ENCODE data around the gene NDE1.
"Not testable (repeated sequence)": the region's sequence is repeated elsewhere in the genome, so short reads cannot be mapped to it uniquely, and the experiment has no call there.

The NDE1 gene

DNA sequence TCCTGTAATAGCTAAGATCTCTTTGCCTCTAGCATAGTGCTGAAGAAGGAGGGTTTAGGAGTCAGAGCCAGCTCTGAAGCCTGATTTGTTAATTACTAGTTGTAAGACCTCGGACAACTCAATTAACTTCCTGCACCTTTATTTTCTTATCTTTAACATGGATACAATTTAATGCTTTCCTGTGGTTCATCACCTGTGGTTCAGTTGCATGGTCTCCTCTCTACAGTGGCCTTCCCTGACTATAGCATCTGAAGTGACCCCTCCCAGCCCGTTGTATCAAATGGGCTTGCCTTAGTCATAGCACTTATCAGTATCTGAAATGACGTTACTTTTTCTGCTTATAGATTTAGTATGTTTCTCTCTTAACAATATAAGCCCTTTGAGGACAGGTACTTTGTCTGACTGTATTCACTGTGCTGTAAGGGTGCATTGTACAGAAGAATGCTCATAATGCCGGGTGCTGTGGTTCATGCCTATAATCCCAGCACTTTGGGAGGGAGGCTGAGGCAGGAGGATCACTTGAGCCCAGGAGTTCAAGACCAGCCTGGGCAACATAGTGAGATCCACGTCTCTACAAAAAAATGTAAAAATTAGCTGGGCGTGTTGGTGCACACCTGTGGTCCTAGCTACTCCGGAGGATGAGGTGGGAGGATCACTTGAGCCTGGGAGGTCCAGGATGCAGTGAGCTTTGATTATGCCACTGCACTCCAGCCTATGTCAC lies 2.6 kb upstream of the NDE1 start:
- H3K27me3 ChIP-seq (ENCODE audit: insufficient read depth, low read length), result no peaks in the 10 kb centered on the region
- H3K9me3 ChIP-seq (ENCODE audit: low read length), result no peaks in the 10 kb centered on the region
- H3K4me1 ChIP-seq (ENCODE audit: insufficient read depth, low read length, severe bottlenecking), result peaks cover 33% of the 10 kb centered on the region
- no peak overlapping the region for H3K4me2 ChIP-seq (ENCODE audit: low read length)
- H3K9me2 ChIP-seq (ENCODE audit: low read depth, low read length), result no peaks in the 10 kb centered on the region
- no peak overlapping the region for H3K9ac ChIP-seq (ENCODE audit: low read length)
- H3K36me3 ChIP-seq (ENCODE audit: insufficient read depth, low read length), result peaks cover 7% of the 10 kb centered on the region; the same call in 1 of the 2 replicates
- no peak overlapping the region for H3K4me3 ChIP-seq (ENCODE audit: low read depth, low read length, poor library complexity, severe bottlenecking)
- TF ChIP-seq, protein P1, sequence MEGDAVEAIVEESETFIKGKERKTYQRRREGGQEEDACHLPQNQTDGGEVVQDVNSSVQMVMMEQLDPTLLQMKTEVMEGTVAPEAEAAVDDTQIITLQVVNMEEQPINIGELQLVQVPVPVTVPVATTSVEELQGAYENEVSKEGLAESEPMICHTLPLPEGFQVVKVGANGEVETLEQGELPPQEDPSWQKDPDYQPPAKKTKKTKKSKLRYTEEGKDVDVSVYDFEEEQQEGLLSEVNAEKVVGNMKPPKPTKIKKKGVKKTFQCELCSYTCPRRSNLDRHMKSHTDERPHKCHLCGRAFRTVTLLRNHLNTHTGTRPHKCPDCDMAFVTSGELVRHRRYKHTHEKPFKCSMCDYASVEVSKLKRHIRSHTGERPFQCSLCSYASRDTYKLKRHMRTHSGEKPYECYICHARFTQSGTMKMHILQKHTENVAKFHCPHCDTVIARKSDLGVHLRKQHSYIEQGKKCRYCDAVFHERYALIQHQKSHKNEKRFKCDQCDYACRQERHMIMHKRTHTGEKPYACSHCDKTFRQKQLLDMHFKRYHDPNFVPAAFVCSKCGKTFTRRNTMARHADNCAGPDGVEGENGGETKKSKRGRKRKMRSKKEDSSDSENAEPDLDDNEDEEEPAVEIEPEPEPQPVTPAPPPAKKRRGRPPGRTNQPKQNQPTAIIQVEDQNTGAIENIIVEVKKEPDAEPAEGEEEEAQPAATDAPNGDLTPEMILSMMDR (IDR thresholded peaks at IDR 0.05; ENCODE audit: low read length), result no peak
- TF ChIP-seq EZH2 (IDR thresholded peaks at IDR 0.05; ENCODE audit: borderline replicate concordance, low read length), result no peak
- H3K79me2 ChIP-seq (ENCODE audit: insufficient read depth, low read length), result peaks cover 22% of the 10 kb centered on the region
- H3F3A ChIP-seq (ENCODE audit: insufficient read depth, low read length), result no peaks in the 10 kb centered on the region
- no peak overlapping the region for H2AFZ ChIP-seq (ENCODE audit: low read length)
- H4K20me1 ChIP-seq (ENCODE audit: insufficient read depth, low read length), result no peaks in the 10 kb centered on the region
- H3K27ac ChIP-seq (ENCODE audit: low read depth, low read length, poor library complexity, severe bottlenecking), result no peak overlapping the region

DNA sequence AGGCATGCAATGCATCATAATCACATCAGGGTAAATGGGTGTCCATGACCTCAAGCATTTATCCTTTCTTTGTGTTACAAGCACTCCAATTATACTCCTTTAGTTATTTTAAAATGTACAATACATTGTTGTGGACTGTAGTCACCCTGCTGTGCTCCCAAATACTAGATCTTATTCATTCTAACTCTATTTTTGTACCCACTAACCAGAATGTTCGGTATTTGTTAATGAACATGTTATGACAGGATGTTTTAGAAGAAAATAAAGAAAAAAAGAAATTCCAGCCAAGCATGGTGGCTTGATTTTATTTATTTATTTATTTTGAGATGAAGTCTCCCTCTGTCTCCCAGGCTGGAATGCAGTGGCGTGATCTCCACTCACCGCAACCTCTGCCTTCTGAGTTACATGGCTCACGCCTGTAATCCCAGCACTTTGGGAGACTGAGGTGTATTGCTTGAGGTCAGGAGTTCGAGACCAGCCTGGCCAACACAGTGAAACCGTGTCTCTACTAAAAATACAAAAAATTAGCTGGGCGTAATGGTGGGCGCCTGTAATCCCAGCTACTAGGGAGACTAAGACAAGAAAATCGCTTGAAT lies 1.8 kb upstream of the NDE1 start:
- peaks cover 15% of the 10 kb centered on the region for H3K36me3 ChIP-seq (ENCODE audit: insufficient read depth, low read length)
- no peak overlapping the region for H3K4me2 ChIP-seq (ENCODE audit: low read length)
- H3K27me3 ChIP-seq (ENCODE audit: insufficient read depth, low read length), result no peaks in the 10 kb centered on the region
- no peak for TF ChIP-seq EZH2 (IDR thresholded peaks at IDR 0.05; ENCODE audit: borderline replicate concordance, low read length)
- TF ChIP-seq, protein P1 (IDR thresholded peaks at IDR 0.05; ENCODE audit: low read length), result no peak
- H3K79me2 ChIP-seq (ENCODE audit: insufficient read depth, low read length), result peaks cover 30% of the 10 kb centered on the region
- peaks cover 41% of the 10 kb centered on the region for H3K4me1 ChIP-seq (ENCODE audit: insufficient read depth, low read length, severe bottlenecking)
- H3F3A ChIP-seq (ENCODE audit: insufficient read depth, low read length), result no peaks in the 10 kb centered on the region
- H3K4me3 ChIP-seq (ENCODE audit: low read depth, low read length, poor library complexity, severe bottlenecking), result no peak overlapping the region
- no peak overlapping the region for H2AFZ ChIP-seq (ENCODE audit: low read length)
- no peaks in the 10 kb centered on the region for H4K20me1 ChIP-seq (ENCODE audit: insufficient read depth, low read length)
- H3K9me3 ChIP-seq (ENCODE audit: low read length), result no peaks in the 10 kb centered on the region
- H3K9ac ChIP-seq (ENCODE audit: low read length), result no peak overlapping the region
- no peak overlapping the region for H3K27ac ChIP-seq (ENCODE audit: low read depth, low read length, poor library complexity, severe bottlenecking)
- H3K9me2 ChIP-seq (ENCODE audit: low read depth, low read length), result no peaks in the 10 kb centered on the region

DNA sequence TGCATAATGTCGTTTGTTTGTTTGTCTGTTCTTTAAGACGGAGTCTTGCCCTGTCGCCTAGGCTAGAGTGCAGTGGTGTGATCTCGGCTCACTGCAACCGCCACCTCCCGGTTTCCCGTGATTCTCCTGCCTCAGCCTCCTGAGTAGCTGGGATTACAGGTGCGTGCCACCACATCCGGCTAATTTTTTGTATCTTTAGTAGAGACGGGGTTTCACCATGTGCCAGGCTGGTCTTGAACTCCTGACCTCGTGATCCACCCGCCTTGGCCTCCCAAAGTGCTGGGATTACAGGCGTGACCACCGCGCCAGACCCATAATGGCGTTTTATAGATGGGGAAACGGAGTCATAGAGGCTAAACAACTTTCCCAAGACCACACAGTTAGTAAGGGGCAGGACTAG lies 734 bp upstream of the NDE1 start:
- not testable (repeated sequence) for H3K27me3 ChIP-seq (ENCODE audit: insufficient read depth, low read length); H3F3A ChIP-seq (ENCODE audit: insufficient read depth, low read length); H2AFZ ChIP-seq (ENCODE audit: low read length); H4K20me1 ChIP-seq (ENCODE audit: insufficient read depth, low read length); H3K9me2 ChIP-seq (ENCODE audit: low read depth, low read length); H3K9me3 ChIP-seq (ENCODE audit: low read length)
- H3K4me3 ChIP-seq (ENCODE audit: low read depth, low read length, poor library complexity, severe bottlenecking), result peak overlapping the region; percentile 79
- peak overlapping the region; percentile 50 for H3K27ac ChIP-seq (ENCODE audit: low read depth, low read length, poor library complexity, severe bottlenecking)
- H3K79me2 ChIP-seq (ENCODE audit: insufficient read depth, low read length), result peaks cover 40% of the 10 kb centered on the region
- H3K4me2 ChIP-seq (ENCODE audit: low read length), result peak overlapping the region; percentile 80
- H3K4me1 ChIP-seq (ENCODE audit: insufficient read depth, low read length, severe bottlenecking), result peaks cover 39% of the 10 kb centered on the region
- H3K9ac ChIP-seq (ENCODE audit: low read length), result peak overlapping the region; percentile 77
- H3K36me3 ChIP-seq (ENCODE audit: insufficient read depth, low read length), result peaks cover 23% of the 10 kb centered on the region

DNA sequence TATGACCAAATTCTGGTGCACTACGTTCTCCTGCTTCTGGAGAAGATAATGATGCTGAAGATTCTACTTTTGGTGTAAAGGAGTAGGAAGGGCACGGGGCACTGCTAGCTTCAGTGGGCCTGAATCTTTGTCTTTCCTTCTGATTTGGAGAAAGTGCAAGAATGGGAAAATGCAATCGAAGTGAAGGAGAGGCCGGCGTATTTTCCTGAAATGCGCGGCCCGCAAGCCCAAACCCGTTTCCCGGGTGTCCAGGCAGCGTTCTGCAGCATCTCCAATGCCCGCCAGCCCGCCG lies 372 bp upstream of the NDE1 start:
- no peak overlapping the region for H2AFZ ChIP-seq (ENCODE audit: low read length)
- H3F3A ChIP-seq (ENCODE audit: insufficient read depth, low read length), result no peaks in the 10 kb centered on the region
- H3K36me3 ChIP-seq (ENCODE audit: insufficient read depth, low read length), result peaks cover 26% of the 10 kb centered on the region
- H3K27me3 ChIP-seq (ENCODE audit: insufficient read depth, low read length), result no peaks in the 10 kb centered on the region
- peak overlapping the region; percentile 80 for H3K4me2 ChIP-seq (ENCODE audit: low read length)
- peaks cover 44% of the 10 kb centered on the region for H3K79me2 ChIP-seq (ENCODE audit: insufficient read depth, low read length)
- H3K4me1 ChIP-seq (ENCODE audit: insufficient read depth, low read length, severe bottlenecking), result peaks cover 36% of the 10 kb centered on the region
- peak overlapping the region; percentile 79 for H3K4me3 ChIP-seq (ENCODE audit: low read depth, low read length, poor library complexity, severe bottlenecking)
- peak overlapping the region; percentile 77 for H3K9ac ChIP-seq (ENCODE audit: low read length)
- no peaks in the 10 kb centered on the region for H4K20me1 ChIP-seq (ENCODE audit: insufficient read depth, low read length)
- no peaks in the 10 kb centered on the region for H3K9me2 ChIP-seq (ENCODE audit: low read depth, low read length)
- H3K27ac ChIP-seq (ENCODE audit: low read depth, low read length, poor library complexity, severe bottlenecking), result peak overlapping the region; percentile 50
- H3K9me3 ChIP-seq (ENCODE audit: low read length), result no peaks in the 10 kb centered on the region
- TF ChIP-seq EZH2 (IDR thresholded peaks at IDR 0.05; ENCODE audit: borderline replicate concordance, low read length), result no peak
- TF ChIP-seq, protein P1 (IDR thresholded peaks at IDR 0.05; ENCODE audit: low read length), result no peak
